Panc1 (cell line): ENCODE measurements around the gene SLC8A1. TPM values are rescaled to one million over a fixed set of nuclear protein-coding genes. Genes with fewer than 3 reads are reported as not detected.

Experiments
- ATAC-seq: fragments of 200-7000 bp; cut with Tn5 transposase; 2 replicates; pipeline ENCODE4 v1.9.1; 2020; ENCODE audit warnings: mild to moderate bottlenecking, moderate library complexity
- BruUV-seq: library from RNA; stranded (reverse); fragments of 400-500 nt; replicated peaks from 2 replicates; lab custom pipeline; 2021; lab: Mats Ljungman, UMichigan
- CTCF ChIA-PET: fragments of 300-600 bp; sonication (Branson Sonifier 250); formaldehyde crosslinking; loops from one replicate; lab custom pipeline; 2022; ENCODE audit warnings: antibody characterized with exemption; lab: Charles Lee
- POLR2A ChIA-PET: fragments of 300-600 bp; sonication (Branson Sonifier 250); formaldehyde crosslinking; loops from one replicate; lab custom pipeline; 2022; ENCODE audit warnings: antibody characterized with exemption; lab: Charles Lee
- DNase-seq: peaks from one replicate; pipeline ENCODE4 v3.0.0-alpha.2; 2010; ENCODE audit warnings: low read depth, low spot score
- H3K27ac ChIP-seq: 2 replicates; pipeline ENCODE4 v1.5.1; 2011; ENCODE audit warnings: mild to moderate bottlenecking, low read length, inconsistent platforms
- H3K27me3 ChIP-seq: fragments of 200-500 bp; sonication (Bioruptor generic); 2 replicates; pipeline ENCODE4 v1.6.0; 2014; ENCODE audit warnings: low read length, inconsistent platforms; ENCODE audit not compliant: control insufficient read depth, insufficient read depth
- H3K36me3 ChIP-seq: fragments of 200-500 bp; sonication (Bioruptor generic); 2 replicates; pipeline ENCODE4 v1.5.1; 2014; ENCODE audit warnings: inconsistent platforms, mild to moderate bottlenecking, low read length, moderate library complexity; ENCODE audit not compliant: control insufficient read depth, insufficient read depth
- H3K4me1 ChIP-seq: 2 replicates; pipeline ENCODE4 v1.5.1; 2011; ENCODE audit warnings: inconsistent platforms, mild to moderate bottlenecking, low read length, moderate library complexity; ENCODE audit not compliant: control insufficient read depth, insufficient read depth
- H3K4me3 ChIP-seq, 2 experiments: 2 replicates each; pipeline ENCODE4 v1.5.1; 2011 to 2012; ENCODE audit warnings: low read depth in 2 of 2, low read length in 2 of 2, mild to moderate bottlenecking in 2 of 2, inconsistent platforms in 1 of 2, moderate library complexity in 1 of 2
- H3K9me3 ChIP-seq: fragments of 200-500 bp; sonication (Bioruptor generic); 2 replicates; pipeline ENCODE4 v1.5.1; 2014; ENCODE audit warnings: low read depth, mild to moderate bottlenecking, inconsistent platforms, low read length, moderate library complexity; ENCODE audit not compliant: control insufficient read depth, insufficient read depth
- CTCF ChIP-seq: fragments of 450-650 bp; IDR thresholded peaks from 2 replicates; pipeline ENCODE4 v1.5.1; 2017; ENCODE audit warnings: mild to moderate bottlenecking
- POLR2AphosphoS5 ChIP-seq: IDR thresholded peaks from 2 replicates; pipeline ENCODE4 v1.6.1; 2012; ENCODE audit warnings: mild to moderate bottlenecking, low read depth, low read length, moderate library complexity
- REST ChIP-seq, 2 experiments: IDR thresholded peaks; 2 replicates each; pipeline ENCODE4 v1.6.1; 2011 to 2012; ENCODE audit warnings: low read depth in 2 of 2, control low read depth in 1 of 2, low read length in 1 of 2, mild to moderate bottlenecking in 1 of 2, moderate library complexity in 1 of 2; ENCODE audit not compliant: insufficient read depth in 1 of 2
- SIN3A ChIP-seq: IDR thresholded peaks from 2 replicates; pipeline ENCODE4 v1.6.1; 2012; ENCODE audit warnings: low read depth, mild to moderate bottlenecking, low read length, moderate library complexity, borderline replicate concordance; ENCODE audit not compliant: insufficient read depth
- TCF7L2 ChIP-seq: IDR thresholded peaks from 2 replicates; pipeline ENCODE4 v1.6.1; 2011; ENCODE audit warnings: mild to moderate bottlenecking, low read depth, low read length, inconsistent platforms
- in situ Hi-C: cut with HindIII; loops from 2 replicates; pipeline ENCODE4 v1.10.0; 2016; ENCODE audit warnings: low sequenced_read_pairs, low pct_unique_long_range_greater_than_20kb
- intact Hi-C: fragments of 100-400 bp; cut with micrococcal nuclease; formaldehyde crosslinking; loops from one replicate; pipeline ENCODE4 v1.10.0; 2022; ENCODE audit not compliant: unreplicated experiment
- total RNA-seq: library from RNA; stranded (reverse); gene quantifications from one replicate; pipeline ENCODE4 v1.2.1, GENCODE V29; 2021; ENCODE audit not compliant: unreplicated experiment

Gene SLC8A1
- total RNA-seq, 1 experiment from 2014 or later: 0.59 TPM

DNA sequence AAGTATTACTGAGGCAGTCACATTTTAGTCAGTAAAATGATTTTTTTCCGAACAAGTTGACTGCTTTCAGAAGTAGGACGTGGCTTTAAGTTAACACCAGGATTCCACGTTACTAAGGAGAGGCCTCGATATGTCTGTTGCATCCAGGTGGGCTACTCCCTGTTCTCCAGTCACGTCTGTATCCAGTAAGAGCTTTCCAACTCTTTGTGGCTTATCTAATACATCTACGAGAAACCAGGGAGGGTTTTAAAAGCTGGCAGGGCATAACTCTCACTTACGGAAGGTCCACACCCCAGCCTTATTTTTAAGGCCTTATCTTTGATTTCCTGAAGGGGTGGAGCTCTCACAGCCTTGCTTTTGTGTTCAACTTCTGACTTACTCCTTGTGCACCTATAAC is 99.2 kb downstream of the SLC8A1 start:
- Histone ChIP-seq H3K27me3 (no peaks in the 10 kb centered on the region), H3K4me3 (no peak overlapping the region), H3K36me3 (no peaks in the 10 kb centered on the region), H3K4me1 (no peaks in the 10 kb centered on the region), H3K27ac (no peak overlapping the region), H3K9me3 (no peaks in the 10 kb centered on the region)
- TF ChIP-seq SIN3A (no peak), POLR2AphosphoS5 (no peak), TCF7L2 (no peak), CTCF (no peak), REST (IDR thresholded peaks at IDR 0.05; ENCODE audit: insufficient read depth in 1 of 2, low read depth in 2 of 2, low read length in 1 of 2) (no peak)
- BruUV-seq: no TSS peak
- no peak for ATAC-seq
- CTCF ChIA-PET: no interaction called here
- intact Hi-C loops: no loop called here
- POLR2A ChIA-PET: no interaction called here
- in situ Hi-C loops: no loop called here
- DNase-seq: no peak

- no peak for TF ChIP-seq CTCF
- TF ChIP-seq POLR2AphosphoS5: no peak
- no peak for TF ChIP-seq TCF7L2
- no peak for TF ChIP-seq SIN3A
- no peak for TF ChIP-seq REST (IDR thresholded peaks at IDR 0.05; ENCODE audit: insufficient read depth in 1 of 2, low read depth in 2 of 2, low read length in 1 of 2)
- Histone ChIP-seq H3K27ac (no peak overlapping the region), H3K4me3 (no peak overlapping the region), H3K27me3 (no peaks in the 10 kb centered on the region), H3K36me3 (no peaks in the 10 kb centered on the region), H3K9me3 (no peaks in the 10 kb centered on the region), H3K4me1 (no peaks in the 10 kb centered on the region)
- ATAC-seq (no peak), DNase-seq (no peak)
- intact Hi-C loops (no loop called here), in situ Hi-C loops (no loop called here)
- CTCF ChIA-PET: no interaction called here
- BruUV-seq: no TSS peak
- POLR2A ChIA-PET: no interaction called here
These were observed 99.7 kb downstream of the SLC8A1 start for GRCh38 chr2:40352041-40352702.
